Lung microvascular endothelial cell (primary cell): ENCODE data around the gene APC2. TPM values are rescaled to one million over a fixed set of nuclear protein-coding genes. Genes with fewer than 3 reads are reported as not detected.
"Not testable (repeated sequence)": the region's sequence is repeated elsewhere in the genome, so short reads cannot be mapped to it uniquely, and the experiment has no call there.

Experiments used
- DNase-seq, 2 donors: peaks; one replicate each; pipeline versions ENCODE4 v3.0.0 to v3.0.0-alpha.2; 2010; ENCODE audit warnings: low read depth in 2 of 2
- total RNA-seq: library from RNA; depleted of rRNA; stranded (reverse); fragments of >200 nt; gene quantifications from 2 replicates; pipeline ENCODE4 v1.2.1, GENCODE V29; 2014

Gene APC2
- total RNA-seq, 1 donor from 2014 or later: under 0.01 TPM

GRCh38 chr19:1466018-1466460 is 16.1 kb downstream of the APC2 start:
- no peak for DNase-seq

- DNase-seq: no peak
Measured at GRCh38 chr19:1466461-1467214, 16.7 kb downstream of the APC2 start.

GRCh38 chr19:1467215-1467489 is 17.2 kb downstream of the APC2 start:
- no peak for DNase-seq

- no peak for DNase-seq
Measured at GRCh38 chr19:1467490-1468273, 17.8 kb downstream of the APC2 start.

- no peak for DNase-seq
Measured at GRCh38 chr19:1468274-1468820, 18.4 kb downstream of the APC2 start.

- DNase-seq: no peak
Measured at GRCh38 chr19:1468821-1469254, 18.9 kb downstream of the APC2 start.

GRCh38 chr19:1469255-1470054 is 19.5 kb downstream of the APC2 start:
- no peak for DNase-seq

- no peak for DNase-seq
Measured at GRCh38 chr19:1470055-1470304, 20.1 kb downstream of the APC2 start.

- DNase-seq: no peak
Measured at GRCh38 chr19:1470305-1471009, 20.5 kb downstream of the APC2 start.

GRCh38 chr19:1471010-1471514 is 21.1 kb downstream of the APC2 start:
- DNase-seq: no peak

- DNase-seq: no peak
Measured at GRCh38 chr19:1471515-1472160, 21.7 kb downstream of the APC2 start.

- no peak for DNase-seq
Measured at GRCh38 chr19:1472231-1473084, 22.5 kb downstream of the APC2 start.

GRCh38 chr19:1473085-1473851 is 23.3 kb downstream of the APC2 start:
- no peak for DNase-seq

GRCh38 chr19:1474011-1474764 is 24.3 kb downstream of the APC2 start:
- no peak for DNase-seq

GRCh38 chr19:1474765-1475351 is 24.9 kb downstream of the APC2 start:
- DNase-seq: no peak

- DNase-seq: no peak
Measured at GRCh38 chr19:1475751-1476437, 26.0 kb downstream of the APC2 start.

- not testable (repeated sequence) for DNase-seq
Measured at GRCh38 chr19:1477056-1477455, 27.1 kb downstream of the APC2 start.
